K562 treated with DMSO at 1 percent for 12 hours (cell line): ENCODE results near the gene RFLNA. TPM values are rescaled to one million over a fixed set of nuclear protein-coding genes. Genes with fewer than 3 reads are reported as not detected.

Experiments used
- total RNA-seq: library from RNA; unstranded; fragments of 300-600 nt; gene quantifications from 2 replicates; pipeline ENCODE4 v1.2.3, GENCODE V29; 2022; ENCODE audit not compliant: insufficient read depth

The RFLNA gene, protein sequence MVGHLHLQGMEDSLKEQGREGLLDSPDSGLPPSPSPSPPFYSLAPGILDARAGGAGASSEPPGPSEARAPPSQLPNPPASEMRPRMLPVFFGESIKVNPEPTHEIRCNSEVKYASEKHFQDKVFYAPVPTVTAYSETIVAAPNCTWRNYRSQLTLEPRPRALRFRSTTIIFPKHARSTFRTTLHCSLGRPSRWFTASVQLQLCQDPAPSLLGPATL
- not detected in 2 replicates for total RNA-seq

DNA sequence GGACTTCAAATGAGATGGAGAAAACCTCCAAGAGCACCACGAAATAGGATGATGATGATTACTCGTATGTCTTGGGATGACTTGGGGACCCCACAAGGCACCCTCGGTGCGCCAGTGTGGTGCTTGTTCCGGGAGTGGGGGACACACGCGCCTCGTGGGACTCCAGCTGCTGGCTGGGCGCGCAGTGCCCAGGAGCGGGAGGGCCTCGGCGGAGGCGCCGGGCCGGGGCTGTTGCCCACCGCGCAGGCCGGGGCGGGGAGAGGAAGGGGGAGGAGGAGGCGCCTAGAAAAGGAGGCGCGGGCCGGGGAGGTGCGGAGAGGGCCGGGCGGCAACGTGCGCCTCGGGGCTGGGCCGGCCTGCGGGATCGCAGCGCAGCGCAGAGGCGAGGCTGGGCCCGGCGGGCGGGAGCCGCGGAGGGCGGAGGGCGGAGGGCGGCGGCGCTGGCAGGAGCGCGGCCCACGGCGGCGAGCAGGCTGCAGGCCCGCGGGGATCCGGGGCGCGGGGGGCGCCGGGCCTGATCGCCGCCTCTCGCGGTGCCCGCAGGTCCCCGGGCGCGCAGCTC, at the start of gene RFLNA:
Gene RFLNA (plus strand): TSS at position 314 of the 562 bp plus-strand sequence. CDS start 337 bp downstream, outside the sequence.

